RWPE1 (cell line): ENCODE results near the gene ZCCHC24.

Source experiments
- CTCF ChIA-PET: fragments of 350-600 bp; sonication (Branson Sonifier 250); formaldehyde crosslinking; extraction: SDS; loops from one replicate; lab custom pipeline; 2021; lab: Yijun Ruan, JAX
- POLR2A ChIA-PET: fragments of 400-600 bp; formaldehyde crosslinking; extraction: SDS; loops from one replicate; lab custom pipeline; 2020; ENCODE audit warnings: antibody characterized with exemption; ENCODE audit not compliant: low non-redundant PET; lab: Yijun Ruan, JAX
- DNase-seq: peaks from one replicate; pipeline ENCODE4 v3.0.0; 2012; ENCODE audit warnings: low spot score
- H3K27ac ChIP-seq: fragments of 450-650 bp; 2 replicates; pipeline ENCODE4 v1.5.1; 2017
- CTCF ChIP-seq: fragments of 450-650 bp; conservative IDR thresholded peaks from 2 replicates; pipeline ENCODE4 v1.5.1; 2017; ENCODE audit warnings: low read depth, mild to moderate bottlenecking

ZCCHC24 gene

GRCh38 chr10:79412516-79412915 lies 32.9 kb downstream of the ZCCHC24 start:
- TF ChIP-seq CTCF: no peak
- CTCF ChIA-PET: interaction anchor here (0.8 kb wide), 1 partner anchor 17 kb away, joined by 3 read pairs; no protein-coding TSS in a partner anchor
- POLR2A ChIA-PET: interaction anchor here (0.5 kb wide), 1 partner anchor 44 kb away, joined by 3 read pairs; no protein-coding TSS in a partner anchor
- DNase-seq: no peak
- H3K27ac ChIP-seq: no peak overlapping the region

GRCh38 chr10:79411546-79412495 lies 33.6 kb downstream of the ZCCHC24 start:
- CTCF ChIA-PET: interaction anchor here (0.8 kb wide), 1 partner anchor 17 kb away, joined by 3 read pairs; no protein-coding TSS in a partner anchor
- no peak for TF ChIP-seq CTCF
- DNase-seq: no peak
- H3K27ac ChIP-seq: no peak overlapping the region
- POLR2A ChIA-PET: interaction anchor here (0.5 kb wide), 1 partner anchor 45 kb away, joined by 3 read pairs; no protein-coding TSS in a partner anchor

GRCh38 chr10:79410315-79411094 lies 34.9 kb downstream of the ZCCHC24 start:
- TF ChIP-seq CTCF: no peak
- no peak for DNase-seq
- POLR2A ChIA-PET: no interaction called here
- CTCF ChIA-PET: no interaction called here
- H3K27ac ChIP-seq: no peak overlapping the region

- TF ChIP-seq CTCF: no peak
- ChIA-PET POLR2A (interaction anchor here (0.6 kb wide), 1 partner anchor 21 kb away, joined by 3 read pairs; no protein-coding TSS in a partner anchor), CTCF (no interaction called here)
Measured at GRCh38 chr10:79409726-79410085, 35.7 kb downstream of the ZCCHC24 start.

GRCh38 chr10:79409038-79409725 lies 36.2 kb downstream of the ZCCHC24 start:
- ChIA-PET CTCF (no interaction called here), POLR2A (interaction anchor here (0.6 kb wide), 1 partner anchor 20 kb away, joined by 3 read pairs; no protein-coding TSS in a partner anchor)
- no peak for TF ChIP-seq CTCF
- DNase-seq: no peak
- no peak overlapping the region for H3K27ac ChIP-seq

More at GRCh38 chr10:79409726-79410085, 35.7 kb downstream of the ZCCHC24 start:
- H3K27ac ChIP-seq: no peak overlapping the region
- no peak for DNase-seq
